Activated gamma-delta T cell treated with anti-CD3 and anti-CD28 coated beads, Interleukin-2, amount 50 U/mL, for 16 hours (primary cell): Measurements from ENCODE around the gene TMC8.
"Not testable (repeated sequence)": the region's sequence is repeated elsewhere in the genome, so short reads cannot be mapped to it uniquely, and the experiment has no call there.

Experiments
- DNase-seq: peaks from one replicate; pipeline ENCODE4 v3.0.0-alpha.2; 2020; ENCODE audit warnings: low read depth

Gene TMC8

DNA sequence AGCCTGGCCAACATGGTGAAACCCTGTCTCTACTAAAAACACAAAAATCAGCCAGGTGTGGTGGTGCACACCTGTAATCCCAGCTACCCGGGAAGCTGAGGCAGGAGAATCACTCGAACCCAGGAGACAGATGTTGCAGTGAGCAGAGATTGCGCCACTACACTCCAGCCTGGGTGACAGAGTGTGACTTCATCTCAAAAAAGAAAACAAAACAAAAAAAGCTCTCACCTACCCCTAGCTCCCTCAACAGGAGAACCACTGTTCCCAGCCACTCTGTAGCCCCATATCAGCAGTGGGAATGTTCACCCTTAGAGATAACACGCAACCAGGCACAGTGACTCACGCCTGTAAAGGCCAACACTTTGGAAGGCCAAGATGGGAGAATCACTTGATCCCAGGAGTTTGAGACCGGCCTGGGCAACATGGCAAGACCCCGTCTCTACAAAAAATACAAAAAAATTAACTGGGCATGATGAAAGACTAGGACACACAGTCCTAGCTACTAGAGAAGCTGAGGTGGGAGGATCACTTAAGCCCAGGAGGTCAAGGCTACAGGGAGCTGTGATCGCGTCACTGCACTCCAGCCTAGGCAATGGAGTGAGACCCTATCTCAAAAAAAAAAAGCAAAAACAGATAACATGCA is 5.4 kb downstream of the TMC8 start:
- DNase-seq: no peak

DNA sequence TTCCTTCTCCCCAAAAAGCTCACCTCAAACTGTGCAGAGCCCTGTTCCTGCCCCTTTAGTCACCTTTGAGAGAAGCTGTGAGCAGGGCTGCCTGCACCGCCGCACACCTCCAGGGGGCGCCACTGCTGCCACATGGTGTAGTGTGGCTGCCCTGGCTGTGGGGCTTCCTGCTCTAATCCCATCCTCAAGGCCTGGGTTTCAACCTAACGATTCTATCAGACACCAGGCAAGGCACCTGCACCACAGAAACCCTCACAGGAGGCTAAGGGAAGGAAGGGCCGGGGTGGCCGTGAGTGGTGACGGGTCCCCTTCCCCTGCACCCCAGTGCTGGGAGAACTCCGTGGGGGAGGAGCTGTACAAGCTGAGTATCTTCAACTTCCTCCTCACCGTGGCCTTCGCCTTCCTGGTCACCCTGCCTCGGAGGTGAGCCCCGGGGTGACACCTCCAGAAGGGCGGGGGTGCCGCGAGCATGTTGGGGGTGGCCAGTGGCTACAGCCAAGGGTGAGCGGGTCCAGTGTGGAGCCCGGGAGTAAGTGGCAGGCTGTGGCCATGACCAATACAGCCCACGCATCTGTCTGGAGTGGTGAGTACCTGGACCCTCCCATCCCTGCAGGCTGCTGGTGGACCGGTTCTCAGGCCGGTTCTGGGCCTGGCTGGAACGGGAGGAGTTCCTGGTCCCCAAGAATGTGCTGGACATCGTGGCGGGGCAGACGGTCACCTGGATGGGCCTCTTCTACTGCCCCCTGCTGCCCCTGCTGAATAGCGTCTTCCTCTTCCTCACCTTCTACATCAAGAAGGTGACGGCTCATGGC is 7.0 kb downstream of the TMC8 start:
- no peak for DNase-seq

DNA sequence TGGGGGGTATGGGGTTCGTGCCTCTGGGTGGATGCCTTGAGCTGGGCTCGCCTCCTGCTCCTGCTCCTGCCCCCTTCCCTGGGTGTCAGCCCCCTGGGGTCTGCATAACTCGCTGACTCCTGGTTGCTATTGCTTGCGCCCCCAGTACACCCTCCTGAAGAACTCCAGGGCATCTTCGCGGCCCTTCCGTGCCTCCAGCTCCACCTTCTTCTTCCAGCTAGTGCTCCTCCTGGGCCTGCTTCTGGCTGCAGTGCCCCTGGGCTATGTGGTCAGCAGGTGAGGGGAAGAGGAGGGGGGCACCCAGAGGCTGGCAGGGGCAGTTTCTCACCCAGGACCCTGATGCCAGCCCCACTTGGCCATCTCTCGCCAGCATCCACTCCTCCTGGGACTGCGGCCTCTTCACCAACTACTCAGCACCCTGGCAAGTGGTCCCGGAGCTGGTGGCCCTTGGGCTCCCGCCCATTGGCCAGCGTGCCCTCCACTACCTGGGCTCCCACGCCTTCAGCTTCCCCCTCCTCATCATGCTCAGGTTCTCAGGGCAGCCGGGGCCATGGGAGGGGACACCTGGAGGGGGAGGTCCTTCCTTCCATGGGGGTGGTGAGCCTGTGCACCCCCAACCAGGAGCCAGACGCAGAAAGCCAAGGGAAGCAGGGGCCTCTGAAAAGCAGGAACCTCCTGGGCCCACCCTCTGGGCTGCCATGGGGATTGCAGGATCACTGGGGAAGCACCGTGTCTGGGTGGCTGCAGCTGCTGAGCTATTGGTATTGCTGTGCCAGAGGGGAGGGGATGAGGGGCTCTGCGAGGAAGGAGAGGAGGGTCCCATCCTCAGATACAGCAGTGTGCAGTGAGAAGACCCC is 7.9 kb downstream of the TMC8 start:
- no peak for DNase-seq

DNA sequence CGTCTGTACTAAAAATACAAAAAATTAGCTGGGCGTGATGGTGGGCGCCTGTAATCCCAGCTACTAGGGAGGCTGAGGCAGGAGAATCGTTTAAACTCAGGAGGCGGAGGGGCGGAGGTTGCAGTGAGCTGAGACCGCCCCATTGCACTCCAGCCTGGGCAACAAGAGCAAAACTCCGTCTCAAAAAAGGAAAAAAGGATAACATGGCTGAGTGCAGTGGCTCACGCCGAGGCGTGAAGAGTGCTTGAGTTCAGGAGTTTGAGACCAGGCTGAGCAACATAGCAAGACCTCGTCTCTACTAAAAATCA is 9.2 kb downstream of the TMC8 start:
- not testable (repeated sequence) for DNase-seq

DNA sequence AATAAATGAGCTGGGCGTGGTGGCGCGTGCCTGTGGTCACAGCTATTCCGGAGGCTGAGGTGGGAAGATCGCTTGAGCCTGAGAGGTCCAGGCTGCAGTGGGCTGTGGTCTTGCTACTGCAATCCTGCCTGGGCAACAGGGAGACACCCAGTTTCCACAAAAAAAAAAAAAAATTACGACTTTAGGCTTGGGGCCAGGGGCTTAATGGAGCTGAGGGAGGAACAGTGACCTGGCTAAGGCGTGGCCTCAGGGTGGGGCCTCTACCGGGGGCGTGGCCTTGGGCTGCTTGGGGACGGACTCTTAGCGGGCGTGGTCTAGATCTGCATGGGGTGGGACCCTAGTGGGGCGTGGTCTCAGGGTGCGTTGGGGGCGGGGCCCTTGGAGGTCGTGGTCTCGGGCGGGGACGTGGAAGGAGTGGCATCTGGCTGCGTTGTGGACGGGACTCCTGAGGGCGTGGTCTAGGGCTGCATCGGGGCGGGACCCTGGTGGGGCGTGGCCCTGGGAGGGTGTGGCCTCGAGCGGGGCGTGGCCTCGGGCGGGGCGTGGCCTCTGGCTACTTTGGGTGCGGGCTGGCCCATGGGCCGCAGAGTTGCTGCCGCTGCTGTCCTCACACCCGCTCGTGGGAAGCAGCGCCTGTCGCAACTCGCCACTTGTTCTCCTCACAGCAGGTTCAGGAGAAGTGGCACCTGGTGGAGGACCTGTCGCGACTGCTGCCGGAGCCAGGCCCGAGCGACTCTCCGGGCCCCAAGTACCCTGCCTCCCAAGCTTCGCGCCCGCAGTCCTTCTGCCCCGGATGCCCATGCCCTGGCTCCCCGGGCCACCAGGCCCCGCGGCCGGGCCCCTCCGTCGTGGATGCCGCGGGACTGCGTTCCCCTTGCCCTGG is 9.8 kb downstream of the TMC8 start:
- peak; percentile 81 for DNase-seq

DNA sequence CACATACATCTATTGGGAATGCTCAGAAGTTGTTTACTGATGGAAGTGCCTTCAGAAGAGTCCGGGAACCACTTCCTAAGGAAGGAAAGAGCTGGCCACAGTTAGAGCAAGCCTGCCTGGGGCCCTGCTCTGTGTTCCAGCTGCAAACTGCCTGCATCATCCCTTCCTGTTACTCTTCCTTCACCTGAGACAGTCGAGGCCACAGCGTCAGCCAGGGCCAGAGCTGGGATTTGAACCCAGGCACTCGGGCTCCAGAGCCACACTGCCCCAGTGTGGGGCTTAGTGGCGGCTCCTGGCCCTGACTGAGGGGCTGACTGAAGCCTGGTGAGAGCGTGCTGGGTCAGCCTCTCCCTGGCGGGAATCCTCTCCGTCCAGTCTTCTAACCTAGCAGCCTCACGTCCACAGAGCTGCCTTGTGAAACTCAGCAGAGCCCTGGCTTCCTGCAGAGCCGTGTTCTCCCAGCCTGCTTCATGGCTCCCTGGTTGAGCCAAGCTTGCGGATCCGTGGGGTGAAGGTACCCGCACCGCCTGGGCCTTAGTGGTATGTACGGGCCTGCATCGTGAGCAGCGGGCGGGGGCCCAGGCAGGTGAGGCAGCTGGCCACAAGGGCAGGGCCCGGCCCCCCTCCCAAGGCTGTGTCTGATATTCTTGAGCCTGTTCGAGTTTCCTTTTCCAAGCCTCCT is 11.0 kb downstream of the TMC8 start:
- no peak for DNase-seq

DNA sequence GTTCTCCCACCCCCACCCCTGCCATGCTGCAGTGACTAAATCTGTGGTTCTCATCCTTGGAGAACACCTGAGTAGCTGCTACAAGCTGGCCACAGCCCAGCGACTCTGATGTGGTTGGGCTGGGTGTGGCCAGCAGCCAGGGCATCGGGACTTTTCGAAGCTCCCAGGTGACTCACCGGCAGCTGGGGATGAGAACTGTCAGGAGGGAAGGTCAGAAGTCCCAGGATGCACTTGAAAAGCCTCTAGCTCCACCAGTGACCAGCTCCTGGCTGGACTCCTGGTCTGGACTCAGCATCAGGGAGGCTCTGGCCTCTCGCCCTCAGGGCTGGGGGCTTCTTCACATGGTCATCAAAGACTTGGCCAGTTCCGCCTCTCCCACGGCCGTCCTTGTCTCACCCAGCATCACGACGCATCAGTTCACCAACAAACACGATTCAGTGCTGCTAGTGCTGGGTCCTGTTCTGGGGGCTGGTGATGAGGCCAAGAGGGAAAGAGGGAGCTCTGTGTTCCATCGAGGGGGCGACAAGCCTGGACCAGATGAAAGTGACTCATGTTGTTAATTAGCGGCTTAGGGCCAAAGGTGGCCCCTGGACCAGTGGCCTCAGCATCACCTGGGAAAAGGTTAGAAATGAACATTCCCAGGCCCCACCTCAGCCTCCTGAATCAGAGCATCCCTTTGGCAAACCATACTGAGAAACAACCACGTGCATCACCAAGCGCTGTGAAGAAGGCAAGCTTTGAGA is 11.7 kb downstream of the TMC8 start:
- no peak for DNase-seq

DNA sequence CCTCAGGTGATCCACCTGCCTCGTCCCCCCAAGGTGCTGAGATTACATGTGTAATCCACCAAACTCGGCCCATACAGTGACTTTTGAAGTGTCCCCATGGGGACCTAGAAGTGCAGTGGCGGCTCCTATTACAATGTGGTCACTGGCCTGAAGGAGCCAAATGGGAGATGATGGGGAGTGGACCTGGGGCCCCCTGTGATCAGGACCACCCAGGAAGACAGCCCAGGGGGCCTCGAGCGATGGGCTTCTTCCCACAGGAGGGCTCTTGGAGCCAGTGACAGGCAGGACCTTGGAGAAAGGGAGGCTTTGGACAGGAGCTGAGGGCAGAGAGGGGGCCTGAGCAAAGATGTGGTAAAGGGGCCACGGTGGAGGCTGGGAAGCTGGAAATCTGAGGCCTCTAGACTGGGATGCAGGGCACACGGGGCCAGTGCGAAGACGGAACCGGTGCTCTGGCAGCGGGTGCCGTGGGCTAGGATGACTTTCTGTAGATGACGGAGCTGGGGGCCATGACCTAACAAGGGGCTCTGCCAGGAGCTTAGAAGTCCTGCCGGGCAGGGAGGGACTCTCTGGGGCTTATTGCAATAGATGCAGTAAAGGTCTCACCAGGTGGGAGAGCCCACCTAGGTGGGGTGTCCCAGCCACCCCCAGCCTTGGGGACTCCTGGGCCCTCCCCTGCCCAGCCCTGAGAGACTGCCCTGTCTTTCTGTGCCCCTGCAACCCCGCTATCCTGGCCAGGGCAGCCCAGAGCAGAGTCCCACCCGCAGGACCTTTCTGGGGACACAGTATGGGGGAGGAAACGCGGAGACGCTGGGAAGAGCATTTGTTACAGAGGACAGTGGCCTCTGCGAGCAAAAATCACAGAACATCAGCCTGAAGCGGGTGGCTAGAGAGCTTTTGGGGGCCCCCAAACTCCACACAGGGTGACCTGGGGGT is 12.9 kb downstream of the TMC8 start:
- no peak for DNase-seq

DNA sequence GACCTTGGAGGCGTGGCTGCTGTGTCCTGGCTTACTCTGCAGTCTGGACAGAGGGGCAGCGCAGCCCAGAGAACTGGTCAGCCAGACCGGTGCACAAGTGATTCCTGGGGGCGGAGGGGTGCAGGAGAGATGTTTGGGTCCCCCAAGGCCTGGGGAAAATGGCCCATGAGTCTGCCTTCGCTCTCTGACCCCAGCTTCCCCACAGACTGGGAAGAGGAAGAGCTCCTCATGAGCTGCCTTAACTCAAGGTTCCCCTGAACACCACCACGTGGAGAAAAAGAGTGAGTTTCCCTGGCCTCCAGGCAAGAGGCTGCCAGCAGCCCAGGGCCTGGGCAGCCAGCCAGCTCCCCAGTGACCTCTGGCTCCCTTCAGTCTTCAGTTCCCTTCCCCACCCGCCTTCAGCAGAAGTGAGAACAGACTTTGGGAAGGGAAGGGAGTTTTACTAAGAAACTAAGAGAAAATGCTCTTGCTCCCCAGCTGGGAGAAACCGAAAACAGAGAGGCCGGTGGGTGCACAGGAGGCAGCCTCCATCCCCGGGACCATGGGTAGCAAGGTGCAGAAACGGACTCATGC is 13.7 kb downstream of the TMC8 start:
- DNase-seq: no peak

DNA sequence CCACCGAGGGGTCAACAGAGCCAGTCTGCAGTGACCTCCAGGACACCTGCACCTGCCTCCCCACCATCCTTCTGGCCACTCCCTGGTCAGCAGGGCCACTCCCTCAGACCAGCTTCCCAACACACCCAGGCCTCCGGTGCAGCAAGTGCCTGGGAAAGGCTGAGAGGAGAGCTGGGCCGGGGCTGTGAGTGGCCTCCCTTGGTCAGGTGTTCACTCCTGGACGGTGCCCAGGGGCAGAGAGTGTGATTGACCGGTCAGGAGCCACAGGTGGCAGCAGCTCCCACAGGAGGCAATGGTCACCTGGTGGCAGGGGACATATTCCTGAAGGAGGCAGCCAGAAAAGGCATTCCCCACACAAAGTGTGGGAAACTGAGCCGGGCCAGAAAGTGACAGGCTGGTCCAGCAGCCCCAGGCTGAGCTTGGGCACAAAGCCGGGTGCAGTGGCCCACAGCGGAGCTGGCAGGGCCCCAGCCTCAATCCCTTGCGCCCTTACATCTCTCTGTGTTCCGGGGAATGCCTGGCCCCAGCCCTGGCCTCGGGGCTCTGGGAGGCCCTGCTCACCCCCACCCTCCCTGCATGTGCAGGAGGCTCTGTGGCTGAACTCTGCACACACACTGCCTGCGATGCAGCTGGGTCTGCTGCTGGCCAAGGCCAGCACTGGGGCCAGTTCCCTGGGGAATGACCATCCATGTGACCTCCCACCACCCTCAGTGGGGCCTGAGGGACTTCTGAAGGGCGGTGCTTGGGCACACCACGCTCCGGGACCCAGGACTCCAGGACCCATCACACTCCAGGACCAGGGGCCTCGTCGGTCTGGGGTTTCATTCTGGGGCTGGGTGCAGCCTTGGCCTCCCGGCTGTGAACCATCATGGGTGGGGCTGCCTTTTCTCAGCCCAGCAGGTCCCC is 14.4 kb downstream of the TMC8 start:
- DNase-seq: no peak

DNA sequence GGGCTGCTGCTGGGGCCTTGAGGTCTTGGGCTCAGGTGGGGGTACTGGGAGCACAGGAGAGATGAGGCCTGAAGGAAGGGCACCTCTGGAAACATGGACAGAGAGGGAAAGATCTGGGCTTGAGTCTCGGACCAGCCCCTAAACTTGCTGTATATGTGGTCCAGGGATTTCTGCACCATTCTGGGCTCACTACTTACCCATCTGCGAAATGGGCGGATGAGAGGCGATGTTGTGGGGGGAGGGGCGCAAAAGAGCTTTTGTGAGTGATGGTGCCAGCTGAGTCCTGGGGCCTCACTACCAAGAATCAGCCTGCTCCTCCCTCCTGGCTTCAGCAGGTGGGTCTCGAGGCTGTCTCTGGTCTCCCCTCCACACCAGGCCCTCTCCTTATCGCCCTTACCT is 15.9 kb downstream of the TMC8 start:
- no peak for DNase-seq

DNA sequence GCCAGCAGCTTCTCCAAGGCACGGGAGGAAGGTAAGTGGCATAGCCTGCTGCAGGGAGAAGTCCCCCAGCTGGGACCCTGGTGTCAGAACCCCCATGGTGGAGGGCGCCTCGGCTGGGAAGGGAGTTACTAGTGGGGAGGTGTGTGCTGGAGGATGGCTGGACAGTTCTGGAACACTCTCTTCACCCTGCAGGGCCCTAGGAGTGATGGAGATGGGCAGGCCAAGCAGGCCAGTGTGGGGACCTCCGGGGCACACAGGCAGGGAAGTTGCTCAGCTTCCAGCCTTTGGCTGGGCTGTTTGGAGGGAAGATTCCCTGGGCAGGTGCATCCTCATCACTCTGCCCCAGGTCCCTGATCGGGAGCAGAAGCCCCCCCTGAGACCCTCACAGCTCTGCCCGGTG is 16.3 kb downstream of the TMC8 start:
- no peak for DNase-seq

DNA sequence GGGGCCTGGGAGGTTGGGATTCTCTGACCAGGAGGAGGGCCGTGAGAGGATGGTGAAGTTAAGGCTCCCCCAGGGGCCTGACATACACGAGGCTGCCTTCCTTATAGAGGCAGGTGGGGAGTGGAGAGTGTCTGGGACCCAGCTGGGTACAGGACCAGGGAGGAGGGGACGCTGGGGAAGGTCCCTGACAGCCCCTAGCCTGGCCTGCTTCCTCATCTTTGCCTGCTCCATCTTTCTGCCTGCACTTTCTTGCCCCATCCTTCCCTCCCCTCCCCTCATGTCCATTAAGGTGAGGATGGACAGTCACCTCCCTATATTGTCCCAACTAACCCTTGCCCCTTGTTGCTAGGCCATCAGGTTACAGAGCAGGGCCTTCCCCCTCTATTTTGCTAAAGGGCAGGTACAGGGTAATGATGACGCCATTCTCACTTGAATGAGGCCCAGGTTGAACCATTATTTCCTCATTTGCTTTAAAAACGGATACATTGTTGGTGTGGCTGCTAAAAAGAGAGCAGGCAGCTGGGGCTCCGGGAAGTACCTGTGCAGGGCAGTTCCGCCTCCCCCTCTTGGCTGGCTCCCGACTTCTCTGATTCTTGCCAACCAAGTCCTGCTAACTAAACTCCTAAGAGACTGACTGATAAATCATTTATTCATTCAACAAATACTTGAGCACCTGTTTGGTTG is 16.9 kb downstream of the TMC8 start:
- DNase-seq: no peak

DNA sequence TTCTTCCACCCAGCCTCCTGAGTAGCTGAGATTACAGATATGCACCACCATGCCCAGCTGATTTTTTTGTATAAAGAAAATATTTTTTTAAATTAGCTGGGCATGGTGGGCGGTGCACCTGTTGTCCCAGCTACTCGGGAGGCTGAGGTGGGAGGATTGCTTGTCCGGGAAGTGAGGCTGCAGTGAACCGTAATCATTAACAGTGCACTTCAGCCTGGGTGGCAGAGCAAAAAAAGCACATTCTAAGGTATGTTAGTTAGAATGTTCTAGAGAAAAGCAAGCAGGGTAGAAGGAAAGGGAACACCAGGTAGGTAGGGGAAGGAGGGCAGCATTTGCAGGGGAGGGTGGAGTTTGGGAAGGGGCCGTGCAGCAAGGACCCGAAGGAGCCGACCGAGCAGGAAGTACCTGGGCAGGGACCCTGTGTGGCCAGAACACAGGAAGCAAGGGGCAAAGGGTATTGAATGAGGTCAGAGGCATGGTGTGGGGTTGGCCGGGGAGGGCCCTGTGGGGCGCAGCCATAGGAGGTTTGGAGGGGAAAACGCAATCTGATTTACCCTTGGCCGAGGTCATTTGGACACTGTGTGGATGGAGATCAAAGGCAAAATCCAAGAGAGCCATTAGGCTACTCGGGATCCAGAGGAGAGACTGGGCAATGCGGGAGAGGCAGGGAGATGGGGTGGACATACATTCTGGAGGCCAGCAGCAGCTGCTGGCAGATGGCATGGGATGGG is 17.9 kb downstream of the TMC8 start:
- no peak for DNase-seq

DNA sequence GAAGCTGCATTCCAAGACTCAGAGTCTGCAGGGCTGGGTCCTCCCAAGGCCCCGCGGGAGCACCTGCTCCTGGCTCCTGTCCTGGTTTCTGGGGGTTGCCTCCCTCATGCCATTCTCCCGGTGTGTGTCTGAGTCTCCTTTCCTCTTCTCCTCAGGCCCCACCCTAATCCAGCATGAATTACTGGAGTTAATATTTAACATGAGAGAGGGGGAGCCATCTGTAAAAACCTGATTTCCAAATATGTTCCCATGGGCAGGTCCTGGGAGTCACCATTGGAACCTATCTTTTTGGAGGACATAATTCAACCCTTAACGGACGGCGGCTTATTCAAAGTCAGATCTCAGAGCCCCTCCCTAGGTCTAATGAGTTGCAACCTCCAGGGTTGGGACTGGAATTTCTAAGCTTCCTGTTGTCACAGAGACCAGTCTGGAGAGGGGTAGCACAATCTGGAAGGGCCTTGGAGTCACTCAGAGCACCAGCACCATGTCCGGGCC is 21.0 kb downstream of the TMC8 start:
- no peak for DNase-seq

DNA sequence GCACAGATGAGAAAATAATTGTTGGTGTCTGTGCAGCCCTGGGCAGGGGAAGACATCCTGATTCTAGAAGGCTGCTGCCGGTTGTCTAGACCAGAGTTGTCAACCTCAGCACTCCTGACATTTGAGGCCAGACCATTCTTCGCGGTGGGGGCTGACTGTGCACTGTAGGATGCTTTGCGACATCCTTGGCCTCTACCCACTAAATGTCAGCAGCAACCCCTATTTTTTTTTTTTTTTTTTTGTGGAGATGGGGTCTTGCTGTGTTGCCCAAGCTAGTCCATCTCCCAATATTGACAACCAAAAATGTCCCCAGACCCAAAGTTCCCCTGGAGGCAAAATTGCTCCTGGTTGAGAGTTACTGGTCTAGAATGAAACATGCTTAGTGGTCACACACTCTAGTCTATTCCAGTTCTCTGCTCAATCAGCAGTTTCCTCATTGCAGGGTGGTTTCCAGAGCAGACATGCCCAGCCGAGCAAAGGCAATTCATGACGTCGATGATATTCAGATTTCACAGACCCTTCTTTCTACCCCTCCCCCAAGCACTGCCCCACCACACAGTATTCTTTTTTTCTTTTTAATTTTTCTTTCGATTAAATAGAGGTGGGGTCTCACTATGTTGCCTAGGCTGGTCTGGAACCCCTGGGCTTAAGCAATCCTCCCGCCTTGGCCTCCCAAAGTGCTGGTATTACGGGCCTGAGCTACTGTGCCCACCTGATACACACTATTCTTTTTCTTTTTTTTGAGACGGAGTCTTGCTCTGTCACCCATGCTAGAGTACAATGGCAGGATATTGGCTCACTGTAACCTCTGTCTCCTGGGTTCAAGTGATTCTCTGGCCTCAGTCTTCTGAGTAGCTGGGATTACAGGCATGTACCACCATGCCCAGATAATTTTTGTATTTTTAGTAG is 24.6 kb downstream of the TMC8 start:
- no peak for DNase-seq
